GM23338 (cell line): ENCODE results near the gene CYSLTR2. TPM values are rescaled to one million over a fixed set of nuclear protein-coding genes. Genes with fewer than 3 reads are reported as not detected.

ENCODE experiments used
- ATAC-seq: fragments of 200-7000 bp; cut with Tn5 transposase; 3 replicates; pipeline ENCODE4 v1.9.1; 2020
- DNase-seq: peaks from one replicate; pipeline ENCODE4 v3.0.0-alpha.2; 2015; ENCODE audit warnings: low spot score
- H2AFZ ChIP-seq: fragments of 200-600 bp; sonication (generic); 2 replicates; pipeline ENCODE4 v1.8.0; 2016; ENCODE audit warnings: antibody characterized with exemption, mild to moderate bottlenecking, moderate library complexity
- H3F3A ChIP-seq: fragments of 200-600 bp; sonication (generic); replicated peaks from 2 replicates; pipeline ENCODE4 v1.8.0; 2017; ENCODE audit warnings: antibody characterized with exemption, mixed run types, low read depth
- H3K27ac ChIP-seq: fragments of 200-600 bp; sonication (generic); 2 replicates; pipeline ENCODE4 v1.6.1; 2016; ENCODE audit warnings: low read depth
- H3K27me3 ChIP-seq: fragments of 200-600 bp; sonication (generic); 2 replicates; pipeline ENCODE4 v1.8.0; 2016; ENCODE audit warnings: mild to moderate bottlenecking, mixed run types, moderate library complexity; ENCODE audit not compliant: insufficient read depth
- H3K36me3 ChIP-seq: fragments of 200-600 bp; sonication (generic); 2 replicates; pipeline ENCODE4 v1.8.0; 2016; ENCODE audit warnings: mild to moderate bottlenecking; ENCODE audit not compliant: insufficient read depth
- H3K4me1 ChIP-seq: fragments of 200-600 bp; sonication (generic); 2 replicates; pipeline ENCODE4 v1.8.0; 2016; ENCODE audit warnings: mild to moderate bottlenecking, moderate library complexity; ENCODE audit not compliant: insufficient read depth
- H3K4me2 ChIP-seq: fragments of 200-600 bp; sonication (generic); 2 replicates; pipeline ENCODE4 v1.7.1; 2017; ENCODE audit warnings: mixed run types
- H3K4me3 ChIP-seq: fragments of 200-600 bp; sonication (generic); 2 replicates; pipeline ENCODE4 v1.6.1; 2016; ENCODE audit warnings: mixed run types
- H3K79me2 ChIP-seq: fragments of 200-600 bp; sonication (generic); replicated peaks from 2 replicates; pipeline ENCODE4 v1.8.0; 2017; ENCODE audit warnings: mild to moderate bottlenecking; ENCODE audit not compliant: insufficient read depth
- H3K9me2 ChIP-seq: fragments of 200-600 bp; sonication (generic); 2 replicates; pipeline ENCODE4 v1.8.0; 2017; ENCODE audit not compliant: insufficient read depth
- H4K20me1 ChIP-seq: fragments of 200-600 bp; sonication (generic); replicated peaks from 2 replicates; pipeline ENCODE4 v1.8.0; 2017; ENCODE audit warnings: mild to moderate bottlenecking; ENCODE audit not compliant: insufficient read depth
- H3K27ac Mint-ChIP-seq: 2 replicates; pipeline ENCODE4 v1.8.0; 2020; ENCODE audit warnings: inconsistent platforms, mild to moderate bottlenecking, moderate library complexity, mixed read lengths
- H3K27me3 Mint-ChIP-seq: 3 replicates; pipeline ENCODE4 v1.8.0; 2022; ENCODE audit warnings: low read depth, mild to moderate bottlenecking, moderate library complexity, mixed read lengths, inconsistent platforms; ENCODE audit not compliant: insufficient read depth, poor library complexity
- H3K36me3 Mint-ChIP-seq: 3 replicates; pipeline ENCODE4 v1.8.0; 2021; ENCODE audit warnings: low read depth, mild to moderate bottlenecking, inconsistent platforms, moderate library complexity, mixed read lengths
- H3K4me1 Mint-ChIP-seq: 3 replicates; pipeline ENCODE4 v1.8.0; 2020; ENCODE audit warnings: mild to moderate bottlenecking, inconsistent platforms, mixed read lengths
- H3K4me3 Mint-ChIP-seq: 3 replicates; pipeline ENCODE4 v1.8.0; 2021; ENCODE audit warnings: moderate library complexity, mild to moderate bottlenecking, inconsistent platforms, mixed read lengths
- H3K9me3 Mint-ChIP-seq: 3 replicates; pipeline ENCODE4 v1.8.0; 2020; ENCODE audit warnings: moderate library complexity, mild to moderate bottlenecking, inconsistent platforms, mixed read lengths
- CREB1 ChIP-seq: fragments of 250-450 bp; sonication (Bioruptor Pico); IDR thresholded peaks from 2 replicates; pipeline ENCODE4 v1.5.0; 2020; ENCODE audit warnings: low read depth, mild to moderate bottlenecking, moderate library complexity
- CTCF ChIP-seq, 2 experiments: fragments of 200-600 bp in 1 of 2; sonication (generic) in 1 of 2; conservative IDR thresholded peaks; 2 replicates each; pipeline versions ENCODE4 v1.5.1 to v1.6.1; 2016 to 2017; ENCODE audit warnings: antibody characterized with exemption in 2 of 2, low read depth in 2 of 2, mild to moderate bottlenecking in 2 of 2, moderate library complexity in 1 of 2
- EZH2 ChIP-seq: fragments of 200-600 bp; sonication (generic); IDR thresholded peaks from one replicate; pipeline ENCODE4 v1.8.0; 2017; ENCODE audit warnings: antibody characterized with exemption, mild to moderate bottlenecking, low read depth; ENCODE audit not compliant: unreplicated experiment
- EZH2phosphoT487 ChIP-seq: fragments of 200-600 bp; sonication (generic); IDR thresholded peaks from one replicate; pipeline ENCODE4 v1.8.1; 2018; ENCODE audit warnings: antibody characterized with exemption; ENCODE audit not compliant: unreplicated experiment
- NANOG ChIP-seq: IDR thresholded peaks from 2 replicates; pipeline ENCODE4 v1.6.1; 2016; ENCODE audit warnings: antibody characterized with exemption, borderline replicate concordance
- REST ChIP-seq: IDR thresholded peaks from one replicate; pipeline ENCODE4 v1.6.1; 2018; ENCODE audit warnings: antibody characterized with exemption; ENCODE audit not compliant: unreplicated experiment
- STAT1 ChIP-seq: IDR thresholded peaks from one replicate; pipeline ENCODE4 v1.6.1; 2016; ENCODE audit warnings: antibody characterized with exemption; ENCODE audit not compliant: unreplicated experiment
- ZNF331 ChIP-seq: fragments of 250-450 bp; sonication (Bioruptor Pico); IDR thresholded peaks from 2 replicates; pipeline ENCODE4 v1.5.0; 2020; ENCODE audit warnings: low read depth, mild to moderate bottlenecking, moderate library complexity
- polyA plus RNA-seq: library from polyadenylated mRNA; unstranded; fragments of >200 nt; fragmentation: Nextera tagmentation; extraction: Ambion mirVana; gene quantifications from 2 replicates; pipeline ENCODE4 v1.2.1, GENCODE V29; 2016
- total RNA-seq: library from RNA; depleted of rRNA; stranded (reverse); fragments of >200 nt; shearing (Covaris generic); gene quantifications from 2 replicates; pipeline ENCODE4 v1.2.3, GENCODE V29; 2014

CYSLTR2 gene
- total and polyA plus RNA-seq, 2 experiments from 2014 or later: not detected

- Histone ChIP-seq H3F3A (no peaks in the 10 kb centered on the region), H3K27me3 (no peaks in the 10 kb centered on the region), H3K4me1 (peaks cover 5% of the 10 kb centered on the region; the same call in 1 of the 2 replicates), H3K36me3 (no peaks in the 10 kb centered on the region), H3K9me2 (0 out of 2 replicates have a peak, but pooled peaks cover 3% of the 10 kb centered on the region), H3K4me2 (no peak overlapping the region), H4K20me1 (no peaks in the 10 kb centered on the region), H2AFZ (no peak overlapping the region), H3K79me2 (no peaks in the 10 kb centered on the region), H3K27ac (no peak overlapping the region), H3K4me3 (no peak overlapping the region)
- no peaks in the 10 kb centered on the region; the same call in 2 of the 3 replicates for H3K9me3 Mint-ChIP-seq
- H3K4me3 Mint-ChIP-seq: no peak overlapping the region
- no peak overlapping the region for H3K27ac Mint-ChIP-seq
- peaks cover 5% of the 10 kb centered on the region for H3K27me3 Mint-ChIP-seq
- H3K4me1 Mint-ChIP-seq: peaks cover 31% of the 10 kb centered on the region
- ATAC-seq (no peak), DNase-seq (no peak)
- TF ChIP-seq REST (no peak), CREB1 (CRISPR knock-in tag) (no peak), STAT1 (no peak), NANOG (no peak), EZH2 (no peak)
- H3K36me3 Mint-ChIP-seq: no peaks in the 10 kb centered on the region
Observed at GRCh38 chr13:48735571-48735970, 81.8 kb downstream of the CYSLTR2 start.

- Histone ChIP-seq H3K36me3 (no peaks in the 10 kb centered on the region), H3K4me2 (no peak overlapping the region), H3K4me1 (peaks cover 3% of the 10 kb centered on the region; the same call in 1 of the 2 replicates), H3K4me3 (no peak overlapping the region), H3K27ac (no peak overlapping the region), H2AFZ (no peak overlapping the region), H3K27me3 (no peaks in the 10 kb centered on the region), H3K9me2 (no peaks in the 10 kb centered on the region), H4K20me1 (no peaks in the 10 kb centered on the region), H3F3A (no peaks in the 10 kb centered on the region), H3K79me2 (no peaks in the 10 kb centered on the region)
- Mint-ChIP-seq H3K4me3 (no peak overlapping the region), H3K4me1 (peaks cover 17% of the 10 kb centered on the region), H3K9me3 (no peaks in the 10 kb centered on the region; the same call in 2 of the 3 replicates), H3K27me3 (no peaks in the 10 kb centered on the region), H3K27ac (no peak overlapping the region), H3K36me3 (no peaks in the 10 kb centered on the region)
- DNase-seq (no peak), ATAC-seq (no peak)
- TF ChIP-seq STAT1 (no peak), EZH2phosphoT487 (no peak), CTCF (conservative IDR thresholded peaks at IDR 0.05; ENCODE audit: low read depth in 2 of 2) (no peak), ZNF331 (CRISPR knock-in tag) (no peak), REST (no peak), EZH2 (no peak)
Observed at GRCh38 chr13:48737689-48738088, 84.0 kb downstream of the CYSLTR2 start.
